ENCODE measurements around the gene PLEK2. TPM values are rescaled to one million over a fixed set of nuclear protein-coding genes. Genes with fewer than 3 reads are reported as not detected.

The PLEK2 gene
- total RNA-seq, 1 donor from 2014 or later, result 100 TPM

- Histone ChIP-seq H3K36me3 (ENCODE audit: control insufficient read depth, insufficient read depth, low read length) (peaks cover under 1% of the 10 kb centered on the region), H3K27me3 (ENCODE audit: control insufficient read depth, insufficient read depth, low read length) (no peaks in the 10 kb centered on the region), H3K4me3 (ENCODE audit: low read depth, low read length) (no peak overlapping the region)
- DNase-seq (ENCODE audit: low read depth), result no peak
- no peak for TF ChIP-seq CTCF (IDR thresholded peaks at IDR 0.05; ENCODE audit: insufficient read depth, low read length, poor library complexity, severe bottlenecking)
Observed at GRCh38 chr14:67373347-67373746, 38.6 kb downstream of the PLEK2 start.

- Histone ChIP-seq H3K36me3 (ENCODE audit: control insufficient read depth, insufficient read depth, low read length) (peaks cover 2% of the 10 kb centered on the region), H3K27me3 (ENCODE audit: control insufficient read depth, insufficient read depth, low read length) (no peaks in the 10 kb centered on the region), H3K4me3 (ENCODE audit: low read depth, low read length) (no peak overlapping the region)
- no peak for DNase-seq (ENCODE audit: low read depth)
- no peak for TF ChIP-seq CTCF (IDR thresholded peaks at IDR 0.05; ENCODE audit: insufficient read depth, low read length, poor library complexity, severe bottlenecking)
Observed at GRCh38 chr14:67372833-67373232, 39.1 kb downstream of the PLEK2 start.

GRCh38 chr14:67371247-67372148 lies 40.5 kb downstream of the PLEK2 start:
- Histone ChIP-seq H3K27me3 (ENCODE audit: control insufficient read depth, insufficient read depth, low read length) (no peaks in the 10 kb centered on the region), H3K36me3 (ENCODE audit: control insufficient read depth, insufficient read depth, low read length) (peaks cover 2% of the 10 kb centered on the region), H3K4me3 (ENCODE audit: low read depth, low read length) (no peak overlapping the region)
- no peak for DNase-seq (ENCODE audit: low read depth)
- TF ChIP-seq CTCF (IDR thresholded peaks at IDR 0.05; ENCODE audit: insufficient read depth, low read length, poor library complexity, severe bottlenecking), result no peak

- H3K36me3 ChIP-seq (ENCODE audit: control insufficient read depth, insufficient read depth, low read length), result peaks cover 3% of the 10 kb centered on the region
- TF ChIP-seq CTCF (IDR thresholded peaks at IDR 0.05; ENCODE audit: insufficient read depth, low read length, poor library complexity, severe bottlenecking), result no peak
Observed at GRCh38 chr14:67370830-67371229, 41.1 kb downstream of the PLEK2 start.

GRCh38 chr14:67365476-67365875 lies 46.5 kb downstream of the PLEK2 start:
- H3K36me3 ChIP-seq (ENCODE audit: control insufficient read depth, insufficient read depth, low read length), result peaks cover 3% of the 10 kb centered on the region
- no peaks in the 10 kb centered on the region for H3K27me3 ChIP-seq (ENCODE audit: control insufficient read depth, insufficient read depth, low read length)
- TF ChIP-seq CTCF (IDR thresholded peaks at IDR 0.05; ENCODE audit: insufficient read depth, low read length, poor library complexity, severe bottlenecking), result no peak
- H3K4me3 ChIP-seq (ENCODE audit: low read depth, low read length), result no peak overlapping the region
- no peak for DNase-seq (ENCODE audit: low read depth)

More at GRCh38 chr14:67370830-67371229, 41.1 kb downstream of the PLEK2 start:
- Histone ChIP-seq H3K27me3 (ENCODE audit: control insufficient read depth, insufficient read depth, low read length) (no peaks in the 10 kb centered on the region), H3K4me3 (ENCODE audit: low read depth, low read length) (no peak overlapping the region)
- no peak for DNase-seq (ENCODE audit: low read depth)

Data from kidney epithelial cell (primary cell).